ENCODE data around the gene LIF.

The LIF gene

GRCh38 chr22:30291058-30291892 lies 44.7 kb upstream of the LIF start:
- POLR2A ChIA-PET = interaction anchor here (0.6 to 4.2 kb wide), 5 partner anchors 9 to 965 kb away, joined by 5 to 34 read pairs (median 7); partner anchors contain the start of genes CCDC157, SEC14L2, SF3A1 and TBC1D10A
- CTCF ChIA-PET = interaction anchor here (0.6 to 3.2 kb wide), 5 partner anchors 27 to 851 kb away, joined by 3 to 13 read pairs (median 4); no protein-coding TSS in a partner anchor
- Histone ChIP-seq H3K36me3 (ENCODE audit: control insufficient read depth in 2 of 2, insufficient read depth in 1 of 2, low read length in 2 of 2) (peaks cover 0 to 48% of the 10 kb centered on the region in 2 experiments; a peak in 1 of 3 replicates), H3K9me3 (ENCODE audit: control insufficient read depth, insufficient read depth, low read depth, low read length) (no peaks in the 10 kb centered on the region), H3K27ac (ENCODE audit: extremely low read depth, low read depth, low read length) (no peak overlapping the region), H3K4me3 (ENCODE audit: low read depth, low read length) (no peak overlapping the region), H3K4me1 (ENCODE audit: control insufficient read depth, insufficient read depth, low read length) (no peaks in the 10 kb centered on the region; the same call in 1 of the 2 replicates)
- TF ChIP-seq ZXDB (tag by site-specific recombination; IDR thresholded peaks at IDR 0.05) = no peak
- no peak for TF ChIP-seq ZNF785 (tag by site-specific recombination; IDR thresholded peaks at IDR 0.05)
- TF ChIP-seq GLIS1 (tag by site-specific recombination; IDR thresholded peaks at IDR 0.05) = peak; percentile 72
- TF ChIP-seq ZNF394 (tag by site-specific recombination; IDR thresholded peaks at IDR 0.05; ENCODE audit: borderline replicate concordance) = peak; percentile 20; the same call in 1 of the 2 replicates
- TF ChIP-seq SP2 (tag by site-specific recombination; IDR thresholded peaks at IDR 0.05) = peak; percentile 6; the same call in 1 of the 2 replicates
- TF ChIP-seq, protein P1, sequence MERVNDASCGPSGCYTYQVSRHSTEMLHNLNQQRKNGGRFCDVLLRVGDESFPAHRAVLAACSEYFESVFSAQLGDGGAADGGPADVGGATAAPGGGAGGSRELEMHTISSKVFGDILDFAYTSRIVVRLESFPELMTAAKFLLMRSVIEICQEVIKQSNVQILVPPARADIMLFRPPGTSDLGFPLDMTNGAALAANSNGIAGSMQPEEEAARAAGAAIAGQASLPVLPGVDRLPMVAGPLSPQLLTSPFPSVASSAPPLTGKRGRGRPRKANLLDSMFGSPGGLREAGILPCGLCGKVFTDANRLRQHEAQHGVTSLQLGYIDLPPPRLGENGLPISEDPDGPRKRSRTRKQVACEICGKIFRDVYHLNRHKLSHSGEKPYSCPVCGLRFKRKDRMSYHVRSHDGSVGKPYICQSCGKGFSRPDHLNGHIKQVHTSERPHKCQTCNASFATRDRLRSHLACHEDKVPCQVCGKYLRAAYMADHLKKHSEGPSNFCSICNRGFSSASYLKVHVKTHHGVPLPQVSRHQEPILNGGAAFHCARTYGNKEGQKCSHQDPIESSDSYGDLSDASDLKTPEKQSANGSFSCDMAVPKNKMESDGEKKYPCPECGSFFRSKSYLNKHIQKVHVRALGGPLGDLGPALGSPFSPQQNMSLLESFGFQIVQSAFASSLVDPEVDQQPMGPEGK (tag by site-specific recombination; IDR thresholded peaks at IDR 0.05) = peak; percentile 44; the same call in 1 of the 2 replicates
- TF ChIP-seq OSR2 (tag by site-specific recombination; IDR thresholded peaks at IDR 0.05) = peak; percentile 59
- TF ChIP-seq GLIS2 (tag by site-specific recombination; IDR thresholded peaks at IDR 0.05) = peak; percentile 77
- 0 out of 2 replicates have a peak, but pooled peaks have one; percentile 35 for TF ChIP-seq ZNF341 (tag by site-specific recombination; IDR thresholded peaks at IDR 0.05; ENCODE audit: low read depth)
- TF ChIP-seq ZIC2 (tag by site-specific recombination; IDR thresholded peaks at IDR 0.05) = 0 out of 2 replicates have a peak, but pooled peaks have one; percentile 26
- 0 out of 2 replicates have a peak, but pooled peaks have one; percentile 35 for TF ChIP-seq KLF17 (tag by site-specific recombination; IDR thresholded peaks at IDR 0.05)

- CTCF ChIA-PET = interaction anchor here (0.9 to 3.8 kb wide), 6 partner anchors 26 to 99 kb away, joined by 3 to 80 read pairs (median 26); partner anchors contain the start of genes RNF215 and TBC1D10A
- Histone ChIP-seq H3K36me3 (ENCODE audit: control insufficient read depth in 2 of 2, insufficient read depth in 1 of 2, low read length in 2 of 2) (peaks cover 0 to 45% of the 10 kb centered on the region in 2 experiments; a peak in 1 of 3 replicates), H3K27ac (ENCODE audit: extremely low read depth, low read depth, low read length) (no peak overlapping the region), H3K9me3 (ENCODE audit: control insufficient read depth, insufficient read depth, low read depth, low read length) (no peaks in the 10 kb centered on the region), H3K4me1 (ENCODE audit: control insufficient read depth, insufficient read depth, low read length) (no peaks in the 10 kb centered on the region; the same call in 1 of the 2 replicates), H3K4me3 (ENCODE audit: low read depth, low read length) (no peak overlapping the region)
- POLR2A ChIA-PET = interaction anchor here (0.6 to 4.2 kb wide), 7 partner anchors 10 to 120 kb away, joined by 3 to 34 read pairs (median 5); partner anchors contain the start of genes CCDC157, SEC14L2, SF3A1 and TBC1D10A
- TF ChIP-seq ZNF335 (tag by site-specific recombination; conservative IDR thresholded peaks at IDR 0.05) = peak; percentile 23; the same call in 1 of the 2 replicates
- TF ChIP-seq MZF1 (tag by site-specific recombination; IDR thresholded peaks at IDR 0.05; ENCODE audit: borderline replicate concordance) = no peak
- peak; percentile 39; the same call in 1 of the 2 replicates for TF ChIP-seq GLIS1 (tag by site-specific recombination; IDR thresholded peaks at IDR 0.05)
- TF ChIP-seq ZNF121 (tag by site-specific recombination; IDR thresholded peaks at IDR 0.05) = no peak
- no peak for TF ChIP-seq ZNF624 (tag by site-specific recombination; IDR thresholded peaks at IDR 0.05)
- TF ChIP-seq ZNF138 (tag by site-specific recombination; IDR thresholded peaks at IDR 0.05; ENCODE audit: borderline replicate concordance) = no peak
- TF ChIP-seq ZBTB17 (tag by site-specific recombination; IDR thresholded peaks at IDR 0.05) = peak; percentile 57
- TF ChIP-seq ZNF174 (tag by site-specific recombination; IDR thresholded peaks at IDR 0.05) = no peak
- TF ChIP-seq, protein P2, sequence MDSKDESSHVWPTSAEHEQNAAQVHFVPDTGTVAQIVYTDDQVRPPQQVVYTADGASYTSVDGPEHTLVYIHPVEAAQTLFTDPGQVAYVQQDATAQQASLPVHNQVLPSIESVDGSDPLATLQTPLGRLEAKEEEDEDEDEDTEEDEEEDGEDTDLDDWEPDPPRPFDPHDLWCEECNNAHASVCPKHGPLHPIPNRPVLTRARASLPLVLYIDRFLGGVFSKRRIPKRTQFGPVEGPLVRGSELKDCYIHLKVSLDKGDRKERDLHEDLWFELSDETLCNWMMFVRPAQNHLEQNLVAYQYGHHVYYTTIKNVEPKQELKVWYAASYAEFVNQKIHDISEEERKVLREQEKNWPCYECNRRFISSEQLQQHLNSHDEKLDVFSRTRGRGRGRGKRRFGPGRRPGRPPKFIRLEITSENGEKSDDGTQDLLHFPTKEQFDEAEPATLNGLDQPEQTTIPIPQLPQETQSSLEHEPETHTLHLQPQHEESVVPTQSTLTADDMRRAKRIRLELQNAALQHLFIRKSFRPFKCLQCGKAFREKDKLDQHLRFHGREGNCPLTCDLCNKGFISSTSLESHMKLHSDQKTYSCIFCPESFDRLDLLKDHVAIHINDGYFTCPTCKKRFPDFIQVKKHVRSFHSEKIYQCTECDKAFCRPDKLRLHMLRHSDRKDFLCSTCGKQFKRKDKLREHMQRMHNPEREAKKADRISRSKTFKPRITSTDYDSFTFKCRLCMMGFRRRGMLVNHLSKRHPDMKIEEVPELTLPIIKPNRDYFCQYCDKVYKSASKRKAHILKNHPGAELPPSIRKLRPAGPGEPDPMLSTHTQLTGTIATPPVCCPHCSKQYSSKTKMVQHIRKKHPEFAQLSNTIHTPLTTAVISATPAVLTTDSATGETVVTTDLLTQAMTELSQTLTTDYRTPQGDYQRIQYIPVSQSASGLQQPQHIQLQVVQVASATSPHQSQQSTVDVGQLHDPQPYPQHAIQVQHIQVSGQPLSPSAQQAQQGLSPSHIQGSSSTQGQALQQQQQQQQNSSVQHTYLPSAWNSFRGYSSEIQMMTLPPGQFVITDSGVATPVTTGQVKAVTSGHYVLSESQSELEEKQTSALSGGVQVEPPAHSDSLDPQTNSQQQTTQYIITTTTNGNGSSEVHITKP (tag by site-specific recombination; IDR thresholded peaks at IDR 0.05) = peak; percentile 97
- no peak for TF ChIP-seq FEZF1 (tag by site-specific recombination; IDR thresholded peaks at IDR 0.05)
- no peak for TF ChIP-seq OSR2 (tag by site-specific recombination; IDR thresholded peaks at IDR 0.05)
- no peak for TF ChIP-seq ZNF146 (tag by site-specific recombination; IDR thresholded peaks at IDR 0.05)
- TF ChIP-seq SP2 (tag by site-specific recombination; IDR thresholded peaks at IDR 0.05) = peak; percentile 29
- TF ChIP-seq ZBTB20 (tag by site-specific recombination; IDR thresholded peaks at IDR 0.05) = no peak
- TF ChIP-seq ZNF18 (tag by site-specific recombination; IDR thresholded peaks at IDR 0.05) = no peak
Measured at GRCh38 chr22:30290342-30291057, 43.9 kb upstream of the LIF start.

All from HEK293 (cell line).